ENCODE results near the gene ELN.

The ELN gene

DNA sequence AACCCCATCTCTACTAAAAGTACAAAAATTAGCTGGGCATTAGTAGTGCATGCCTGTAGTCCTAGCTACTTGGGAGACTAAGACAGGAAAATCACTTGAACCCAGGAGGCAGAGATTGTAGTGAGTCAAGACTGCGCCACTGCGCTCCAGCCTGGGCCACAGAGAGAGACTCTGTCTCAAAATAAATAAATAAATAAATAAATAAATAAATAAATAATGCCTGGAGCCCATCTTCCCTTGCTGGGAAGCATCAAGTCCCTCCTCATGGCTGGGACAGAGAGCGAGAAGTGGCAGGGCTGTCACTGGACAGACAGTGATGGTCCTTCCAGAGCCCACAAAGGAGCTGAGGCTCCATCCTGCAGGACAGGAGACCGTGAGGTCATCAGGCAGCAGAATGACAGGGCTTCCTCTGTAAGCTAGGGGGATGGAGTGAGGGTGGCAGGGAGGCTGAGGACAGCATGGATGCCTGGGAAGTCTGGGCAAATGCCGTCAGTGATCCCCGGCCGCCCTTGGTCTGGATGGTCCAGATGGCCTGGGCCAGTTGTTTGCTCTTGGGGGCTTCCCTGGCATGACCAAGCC is 36.4 kb upstream of the ELN start:
- Histone ChIP-seq H3K36me3 (ENCODE audit: control insufficient read depth, low read depth, low read length) (no peaks in the 10 kb centered on the region), H3K9ac (ENCODE audit: low read length) (no peak overlapping the region), H3K27me3 (ENCODE audit: control insufficient read depth, insufficient read depth, low read length) (no peaks in the 10 kb centered on the region), H3K4me3 (ENCODE audit: low read length) (no peak overlapping the region), H3K9me3 (ENCODE audit: control insufficient read depth, low read depth, low read length) (no peaks in the 10 kb centered on the region), H3K27ac (ENCODE audit: low read length) (no peak overlapping the region), H3K4me1 (ENCODE audit: control insufficient read depth, low read depth, low read length) (no peaks in the 10 kb centered on the region)

DNA sequence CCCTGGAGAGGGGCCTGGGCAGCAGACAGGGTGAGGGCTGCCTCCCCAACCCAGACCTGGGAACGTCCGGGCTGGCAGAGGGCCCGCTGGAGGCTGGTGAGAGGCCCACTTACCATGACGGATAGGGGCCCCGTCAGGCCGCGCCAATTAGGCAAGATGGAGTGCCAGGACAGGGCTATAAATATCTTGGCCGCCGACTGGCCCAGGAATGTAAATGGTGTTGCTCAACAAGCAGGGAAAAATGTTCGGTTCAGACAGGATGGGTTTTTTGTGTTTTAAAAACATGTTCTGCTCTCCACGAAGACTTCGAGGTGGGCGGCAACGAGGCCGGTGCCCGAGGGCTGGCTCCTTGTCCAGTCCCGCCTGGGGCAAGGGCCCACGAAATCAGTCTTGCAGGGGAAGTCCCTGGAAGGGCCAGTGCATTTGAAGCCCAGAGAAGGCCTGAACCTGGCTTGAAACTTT is 35.8 kb upstream of the ELN start:
- Histone ChIP-seq H3K27me3 (ENCODE audit: control insufficient read depth, insufficient read depth, low read length) (no peaks in the 10 kb centered on the region), H3K27ac (ENCODE audit: low read length) (no peak overlapping the region), H3K4me3 (ENCODE audit: low read length) (no peak overlapping the region), H3K4me1 (ENCODE audit: control insufficient read depth, low read depth, low read length) (no peaks in the 10 kb centered on the region), H3K9me3 (ENCODE audit: control insufficient read depth, low read depth, low read length) (no peaks in the 10 kb centered on the region), H3K36me3 (ENCODE audit: control insufficient read depth, low read depth, low read length) (no peaks in the 10 kb centered on the region), H3K9ac (ENCODE audit: low read length) (no peak overlapping the region)

DNA sequence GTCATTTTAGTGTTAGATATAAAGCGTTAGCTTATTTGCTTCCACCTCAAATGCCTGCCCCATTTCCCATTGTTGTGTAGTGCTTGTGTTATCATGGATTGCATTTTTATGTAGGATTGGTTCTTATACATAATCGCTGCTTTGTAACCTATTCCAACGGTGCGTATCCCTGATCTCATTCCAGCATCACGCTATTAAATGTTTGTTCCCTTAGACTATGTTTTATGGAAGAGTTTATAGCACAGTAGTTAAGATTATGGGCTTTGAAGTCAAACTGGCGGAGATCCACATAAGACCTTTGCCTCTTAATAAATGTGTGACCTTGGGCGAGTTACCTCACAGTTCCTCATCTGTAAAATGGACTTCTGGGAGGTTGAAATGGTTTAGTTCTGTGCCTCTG is 34.0 kb upstream of the ELN start:
- no peaks in the 10 kb centered on the region for H3K27me3 ChIP-seq (ENCODE audit: control insufficient read depth, insufficient read depth, low read length)
- H3K36me3 ChIP-seq (ENCODE audit: control insufficient read depth, low read depth, low read length): no peaks in the 10 kb centered on the region
- H3K4me3 ChIP-seq (ENCODE audit: low read length): no peak overlapping the region
- H3K9ac ChIP-seq (ENCODE audit: low read length): no peak overlapping the region
- H3K27ac ChIP-seq (ENCODE audit: low read length): no peak overlapping the region
- no peaks in the 10 kb centered on the region for H3K9me3 ChIP-seq (ENCODE audit: control insufficient read depth, low read depth, low read length)
- H3K4me1 ChIP-seq (ENCODE audit: control insufficient read depth, low read depth, low read length): no peaks in the 10 kb centered on the region

DNA sequence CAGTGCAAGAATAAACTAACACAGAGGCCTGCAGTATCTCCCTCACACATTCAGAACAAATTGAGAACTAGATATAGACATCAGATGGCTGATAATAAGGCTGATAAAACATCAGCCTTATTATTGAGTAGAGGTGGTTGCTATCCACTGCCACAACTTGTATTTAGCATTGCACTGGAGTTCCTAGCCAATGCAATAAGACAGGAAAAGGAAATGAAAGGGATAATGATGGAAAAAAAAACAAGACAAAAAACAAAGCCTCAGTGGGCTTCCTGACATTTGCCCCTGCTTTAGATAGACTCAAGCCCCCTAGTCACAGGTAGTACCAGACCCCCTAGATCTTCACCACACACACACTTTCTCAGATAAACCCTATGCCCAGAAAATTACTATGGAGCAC is 33.2 kb upstream of the ELN start:
- H3K9ac ChIP-seq (ENCODE audit: low read length): no peak overlapping the region
- no peaks in the 10 kb centered on the region for H3K36me3 ChIP-seq (ENCODE audit: control insufficient read depth, low read depth, low read length)
- H3K9me3 ChIP-seq (ENCODE audit: control insufficient read depth, low read depth, low read length): no peaks in the 10 kb centered on the region
- no peak overlapping the region for H3K4me3 ChIP-seq (ENCODE audit: low read length)
- no peaks in the 10 kb centered on the region for H3K27me3 ChIP-seq (ENCODE audit: control insufficient read depth, insufficient read depth, low read length)
- H3K27ac ChIP-seq (ENCODE audit: low read length): no peak overlapping the region
- no peaks in the 10 kb centered on the region for H3K4me1 ChIP-seq (ENCODE audit: control insufficient read depth, low read depth, low read length)

DNA sequence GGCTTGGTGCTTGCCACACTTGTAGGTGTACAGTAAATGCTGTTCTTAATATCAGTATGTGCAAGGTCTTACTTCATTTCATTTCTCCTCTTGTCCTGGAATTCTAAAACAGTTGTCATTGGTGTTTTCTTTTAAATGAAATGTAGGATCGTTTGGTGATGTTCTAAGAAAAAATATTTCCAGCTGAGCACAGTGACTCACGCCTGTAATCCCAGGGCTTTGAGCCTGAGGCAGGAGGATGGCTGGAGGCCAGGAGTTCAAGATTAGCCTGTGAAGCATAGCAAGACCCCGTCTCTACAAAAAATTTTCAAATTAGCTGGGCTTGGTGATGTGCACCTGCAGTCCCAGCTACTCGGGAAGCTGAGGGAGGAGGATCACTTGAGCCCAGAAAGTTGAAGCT is 32.6 kb upstream of the ELN start:
- no peaks in the 10 kb centered on the region for H3K4me1 ChIP-seq (ENCODE audit: control insufficient read depth, low read depth, low read length)
- H3K27ac ChIP-seq (ENCODE audit: low read length): no peak overlapping the region

DNA sequence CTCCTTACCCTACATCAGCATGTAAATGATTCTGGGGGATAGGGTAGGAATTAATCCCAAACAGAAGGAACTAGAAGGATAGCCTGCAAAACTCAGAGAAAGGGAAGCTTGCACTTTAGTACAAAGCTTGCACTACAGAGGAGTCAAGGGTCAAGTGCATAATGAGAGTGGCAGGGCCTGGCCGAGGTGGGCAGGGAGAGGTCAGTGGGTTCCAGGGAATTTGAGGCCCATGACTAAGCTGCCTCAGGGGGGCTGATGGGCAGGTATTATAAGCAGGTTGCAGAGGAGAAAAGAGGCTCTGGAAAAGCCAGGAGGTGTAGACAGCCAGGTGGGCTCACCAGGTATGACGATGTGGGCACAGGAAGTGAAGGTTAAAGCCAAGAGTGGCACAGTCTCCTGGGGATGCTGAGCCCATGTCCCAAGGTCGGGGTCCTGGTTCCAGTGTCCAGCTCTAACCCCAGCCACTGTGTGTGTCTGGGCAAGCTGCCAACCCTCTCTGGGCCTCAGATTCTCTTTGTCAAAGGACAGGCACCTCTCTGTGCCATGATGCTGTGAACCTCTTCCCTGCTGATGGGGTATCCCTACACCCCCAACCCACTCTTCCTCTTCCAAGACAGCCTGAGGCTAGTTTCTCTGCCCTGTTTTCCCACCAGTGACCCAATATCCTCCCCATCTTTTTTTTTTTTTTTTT is 32.0 kb upstream of the ELN start:
- Histone ChIP-seq H3K4me3 (ENCODE audit: low read length) (no peak overlapping the region), H3K27ac (ENCODE audit: low read length) (no peak overlapping the region), H3K36me3 (ENCODE audit: control insufficient read depth, low read depth, low read length) (no peaks in the 10 kb centered on the region), H3K4me1 (ENCODE audit: control insufficient read depth, low read depth, low read length) (no peaks in the 10 kb centered on the region), H3K9ac (ENCODE audit: low read length) (no peak overlapping the region), H3K9me3 (ENCODE audit: control insufficient read depth, low read depth, low read length) (no peaks in the 10 kb centered on the region), H3K27me3 (ENCODE audit: control insufficient read depth, insufficient read depth, low read length) (no peaks in the 10 kb centered on the region)

More for the DNA sequence above, 32.6 kb upstream of the ELN start:
- H3K36me3 ChIP-seq (ENCODE audit: control insufficient read depth, low read depth, low read length): no peaks in the 10 kb centered on the region
- H3K9ac ChIP-seq (ENCODE audit: low read length): no peak overlapping the region
- no peak overlapping the region for H3K4me3 ChIP-seq (ENCODE audit: low read length)
- H3K27me3 ChIP-seq (ENCODE audit: control insufficient read depth, insufficient read depth, low read length): no peaks in the 10 kb centered on the region
- H3K9me3 ChIP-seq (ENCODE audit: control insufficient read depth, low read depth, low read length): no peaks in the 10 kb centered on the region

DNA sequence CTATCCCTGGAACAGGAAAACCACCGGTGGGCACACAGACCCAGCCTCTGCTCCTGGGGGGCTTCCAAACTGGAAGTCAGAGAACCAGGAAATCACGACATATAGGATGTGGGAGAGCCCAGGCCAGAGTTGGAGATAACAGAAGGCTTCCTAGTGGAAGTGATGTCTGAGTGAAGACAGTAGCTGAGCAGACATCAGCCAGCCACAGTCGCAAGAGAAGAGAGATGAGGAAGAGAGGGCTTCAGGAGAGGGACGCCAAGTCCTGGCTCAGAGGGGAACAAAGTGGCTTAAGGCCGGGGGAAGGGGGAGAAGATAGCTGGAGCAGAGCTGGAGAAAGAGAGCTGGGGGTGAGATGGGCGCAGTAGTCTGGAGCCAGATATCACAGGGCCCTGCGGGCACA is 30.9 kb upstream of the ELN start:
- Histone ChIP-seq H3K36me3 (ENCODE audit: control insufficient read depth, low read depth, low read length) (no peaks in the 10 kb centered on the region), H3K9ac (ENCODE audit: low read length) (no peak overlapping the region), H3K27ac (ENCODE audit: low read length) (no peak overlapping the region), H3K4me1 (ENCODE audit: control insufficient read depth, low read depth, low read length) (no peaks in the 10 kb centered on the region), H3K9me3 (ENCODE audit: control insufficient read depth, low read depth, low read length) (no peaks in the 10 kb centered on the region), H3K27me3 (ENCODE audit: control insufficient read depth, insufficient read depth, low read length) (no peaks in the 10 kb centered on the region), H3K4me3 (ENCODE audit: low read length) (no peak overlapping the region)

DNA sequence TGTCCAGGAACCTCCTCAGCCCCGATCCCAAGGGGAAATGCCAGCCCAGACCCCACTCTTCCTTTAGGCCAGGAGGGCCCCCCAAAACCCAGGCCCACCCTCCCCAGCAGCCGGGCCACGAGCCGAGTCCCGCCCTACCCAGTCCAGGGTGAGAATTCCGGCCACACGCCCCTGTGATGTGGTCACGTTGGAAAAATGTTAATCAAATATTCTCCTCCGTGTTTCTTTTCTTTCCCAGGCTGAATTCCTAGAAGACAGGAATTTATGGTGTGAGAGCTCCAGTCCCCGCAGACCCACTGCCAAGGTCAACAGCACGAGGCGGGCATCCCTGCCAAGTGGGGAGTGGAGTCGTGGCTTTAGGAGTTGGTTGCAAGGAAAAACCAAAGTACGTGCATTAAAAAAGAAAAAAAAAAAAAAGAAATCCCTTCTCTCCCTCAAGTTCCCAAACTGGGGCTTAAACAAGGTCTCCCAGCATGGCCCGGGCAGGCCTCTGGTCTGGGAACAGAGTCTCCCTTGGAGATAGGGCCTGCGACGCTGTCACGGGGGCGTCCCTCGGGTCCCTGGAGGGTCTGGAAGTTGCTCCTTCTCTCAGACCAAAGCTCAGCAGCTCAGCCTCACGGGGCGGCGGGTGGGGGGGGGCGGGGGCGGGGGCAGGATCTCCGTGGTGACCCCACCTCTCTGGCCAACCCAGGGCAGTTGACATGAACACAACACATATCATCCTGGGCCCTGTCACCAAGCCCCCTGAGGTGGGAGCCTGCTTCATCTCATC is 28.1 kb upstream of the ELN start:
- Histone ChIP-seq H3K4me1 (ENCODE audit: control insufficient read depth, low read depth, low read length) (no peaks in the 10 kb centered on the region), H3K4me3 (ENCODE audit: low read length) (no peak overlapping the region), H3K27ac (ENCODE audit: low read length) (no peak overlapping the region), H3K9ac (ENCODE audit: low read length) (no peak overlapping the region), H3K27me3 (ENCODE audit: control insufficient read depth, insufficient read depth, low read length) (no peaks in the 10 kb centered on the region), H3K36me3 (ENCODE audit: control insufficient read depth, low read depth, low read length) (no peaks in the 10 kb centered on the region), H3K9me3 (ENCODE audit: control insufficient read depth, low read depth, low read length) (no peaks in the 10 kb centered on the region)

DNA sequence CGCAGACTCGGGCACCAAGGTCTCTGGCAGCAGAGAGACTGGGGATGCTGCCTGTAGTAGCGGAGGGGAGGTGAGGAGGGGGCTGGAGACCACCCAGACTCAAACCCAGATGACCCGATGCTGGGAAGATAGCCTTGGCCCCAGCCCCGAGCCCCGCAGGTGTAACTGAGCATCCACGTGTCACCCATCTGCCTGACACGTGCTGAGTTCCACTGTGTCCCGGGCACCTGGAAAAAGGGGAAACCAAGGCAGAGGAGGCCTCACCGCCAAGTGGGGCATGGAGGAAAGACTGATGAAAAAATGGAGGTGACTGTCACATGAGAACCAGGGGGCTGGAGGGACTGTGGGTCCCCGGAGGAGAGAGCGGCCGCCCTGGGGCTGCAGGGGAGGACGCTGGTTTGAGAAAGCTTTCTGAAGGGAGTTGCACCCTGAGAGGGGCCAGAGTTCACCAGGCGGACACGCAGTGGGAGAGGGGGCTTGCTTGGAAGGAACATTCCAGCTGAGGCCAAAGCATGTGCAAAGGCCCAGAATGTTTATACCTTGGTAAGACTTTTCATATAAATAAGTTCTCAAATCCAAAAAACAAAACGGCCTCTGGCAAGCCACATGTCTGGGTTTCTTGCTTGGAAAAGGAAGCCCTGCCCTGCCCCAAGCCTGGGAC is 27.4 kb upstream of the ELN start:
- Histone ChIP-seq H3K4me3 (ENCODE audit: low read length) (no peak overlapping the region), H3K9me3 (ENCODE audit: control insufficient read depth, low read depth, low read length) (no peaks in the 10 kb centered on the region), H3K4me1 (ENCODE audit: control insufficient read depth, low read depth, low read length) (no peaks in the 10 kb centered on the region), H3K27ac (ENCODE audit: low read length) (no peak overlapping the region), H3K36me3 (ENCODE audit: control insufficient read depth, low read depth, low read length) (no peaks in the 10 kb centered on the region), H3K27me3 (ENCODE audit: control insufficient read depth, insufficient read depth, low read length) (no peaks in the 10 kb centered on the region), H3K9ac (ENCODE audit: low read length) (no peak overlapping the region)

DNA sequence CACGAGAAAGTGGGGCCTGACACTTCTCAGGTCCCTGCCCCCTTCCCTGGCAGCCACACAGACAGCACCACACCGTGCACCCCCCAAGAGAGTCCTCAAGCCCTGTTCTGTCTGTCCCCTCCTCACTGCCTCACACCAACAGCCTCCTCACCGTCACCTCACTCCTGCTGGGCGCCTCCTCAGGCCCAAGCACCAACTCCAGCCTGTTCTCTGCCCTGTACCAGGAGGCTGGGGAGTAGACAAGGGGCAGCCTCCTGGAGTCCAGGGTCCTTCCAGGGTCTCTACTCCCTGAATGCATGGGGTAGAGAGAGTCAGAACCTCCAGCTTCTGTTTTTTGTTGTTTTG is 26.9 kb upstream of the ELN start:
- no peak overlapping the region for H3K4me3 ChIP-seq (ENCODE audit: low read length)
- H3K36me3 ChIP-seq (ENCODE audit: control insufficient read depth, low read depth, low read length): no peaks in the 10 kb centered on the region
- H3K27me3 ChIP-seq (ENCODE audit: control insufficient read depth, insufficient read depth, low read length): no peaks in the 10 kb centered on the region
- no peaks in the 10 kb centered on the region for H3K4me1 ChIP-seq (ENCODE audit: control insufficient read depth, low read depth, low read length)
- no peak overlapping the region for H3K9ac ChIP-seq (ENCODE audit: low read length)
- no peak overlapping the region for H3K27ac ChIP-seq (ENCODE audit: low read length)
- no peaks in the 10 kb centered on the region for H3K9me3 ChIP-seq (ENCODE audit: control insufficient read depth, low read depth, low read length)

DNA sequence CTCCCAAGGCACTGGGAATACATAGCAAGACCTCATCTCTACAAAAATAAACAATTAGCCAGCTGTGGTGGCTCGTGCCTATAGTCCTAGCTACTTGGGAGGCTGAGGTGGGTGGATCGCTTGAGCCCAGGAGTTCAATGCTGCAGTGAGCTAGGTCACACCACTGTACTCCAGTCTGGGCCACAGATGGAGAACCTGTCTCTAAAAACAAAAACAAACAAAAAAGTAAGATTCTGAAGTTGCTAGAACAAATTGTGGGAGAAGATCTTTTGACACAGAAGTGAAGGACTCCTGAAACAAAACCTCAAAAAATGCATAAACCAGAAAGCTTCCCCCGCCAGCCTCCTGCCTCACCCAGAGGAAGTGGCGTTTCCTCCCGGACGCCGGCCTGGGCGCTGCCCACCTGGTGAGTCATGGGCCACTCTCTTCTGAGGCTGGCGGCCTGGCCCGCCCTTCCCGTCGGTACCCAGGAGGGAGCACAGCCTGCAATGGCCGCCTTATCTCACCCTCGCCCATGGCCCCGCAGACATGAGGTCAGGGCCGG is 25.4 kb upstream of the ELN start:
- no peak overlapping the region for H3K4me3 ChIP-seq (ENCODE audit: low read length)
- no peak overlapping the region for H3K27ac ChIP-seq (ENCODE audit: low read length)
- H3K9me3 ChIP-seq (ENCODE audit: control insufficient read depth, low read depth, low read length): no peaks in the 10 kb centered on the region
- H3K27me3 ChIP-seq (ENCODE audit: control insufficient read depth, insufficient read depth, low read length): no peaks in the 10 kb centered on the region
- H3K4me1 ChIP-seq (ENCODE audit: control insufficient read depth, low read depth, low read length): no peaks in the 10 kb centered on the region
- H3K36me3 ChIP-seq (ENCODE audit: control insufficient read depth, low read depth, low read length): no peaks in the 10 kb centered on the region
- no peak overlapping the region for H3K9ac ChIP-seq (ENCODE audit: low read length)
